ENCODE measurements around the gene PRKAG3.

PRKAG3 gene

GRCh38 chr2:218879776-218880101 lies 48.1 kb upstream of the PRKAG3 start:
- no peak overlapping the region for H3K27ac ChIP-seq (replicated peaks)
- DNase-seq (ENCODE audit: low read depth in 1 of 2, low spot score in 1 of 2): no peak
- H3K27me3 ChIP-seq (ENCODE audit: insufficient read depth, poor library complexity, severe bottlenecking): peaks cover 47% of the 10 kb centered on the region
- no peak overlapping the region for H3K4me3 ChIP-seq (replicated peaks; ENCODE audit: insufficient read depth, low read length)
- TF ChIP-seq SPI1 (IDR thresholded peaks at IDR 0.05; ENCODE audit: borderline replicate concordance, low read depth): no peak
- TF ChIP-seq REST (IDR thresholded peaks at IDR 0.05; ENCODE audit: insufficient replicate concordance, low read depth): no peak
- TF ChIP-seq GABPA (IDR thresholded peaks at IDR 0.05; ENCODE audit: low read depth): no peak
- TF ChIP-seq POLR2AphosphoS5 (IDR thresholded peaks at IDR 0.05; ENCODE audit: low read depth): no peak
- no peak for TF ChIP-seq CTCF (IDR thresholded peaks at IDR 0.05; ENCODE audit: insufficient read depth, low read length)

GRCh38 chr2:218878926-218879761 lies 47.5 kb upstream of the PRKAG3 start:
- Histone ChIP-seq H3K4me3 (replicated peaks; ENCODE audit: insufficient read depth, low read length) (no peak overlapping the region), H3K27me3 (ENCODE audit: insufficient read depth, poor library complexity, severe bottlenecking) (peaks cover 44% of the 10 kb centered on the region), H3K27ac (replicated peaks) (no peak overlapping the region)
- DNase-seq (ENCODE audit: low read depth in 1 of 2, low spot score in 1 of 2): no peak
- no peak for TF ChIP-seq GABPA (IDR thresholded peaks at IDR 0.05; ENCODE audit: low read depth)
- no peak for TF ChIP-seq POLR2AphosphoS5 (IDR thresholded peaks at IDR 0.05; ENCODE audit: low read depth)
- TF ChIP-seq REST (IDR thresholded peaks at IDR 0.05; ENCODE audit: insufficient replicate concordance, low read depth): no peak
- no peak for TF ChIP-seq CTCF (IDR thresholded peaks at IDR 0.05; ENCODE audit: insufficient read depth, low read length)
- TF ChIP-seq SPI1 (IDR thresholded peaks at IDR 0.05; ENCODE audit: borderline replicate concordance, low read depth): no peak

GRCh38 chr2:218878486-218878885 lies 46.9 kb upstream of the PRKAG3 start:
- peaks cover 40% of the 10 kb centered on the region for H3K27me3 ChIP-seq (ENCODE audit: insufficient read depth, poor library complexity, severe bottlenecking)
- TF ChIP-seq SPI1 (IDR thresholded peaks at IDR 0.05; ENCODE audit: borderline replicate concordance, low read depth) (no peak), CTCF (IDR thresholded peaks at IDR 0.05; ENCODE audit: insufficient read depth, low read length) (no peak), REST (IDR thresholded peaks at IDR 0.05; ENCODE audit: insufficient replicate concordance, low read depth) (no peak), POLR2AphosphoS5 (IDR thresholded peaks at IDR 0.05; ENCODE audit: low read depth) (no peak), GABPA (IDR thresholded peaks at IDR 0.05; ENCODE audit: low read depth) (no peak)
- no peak overlapping the region for H3K4me3 ChIP-seq (replicated peaks; ENCODE audit: insufficient read depth, low read length)
- no peak overlapping the region for H3K27ac ChIP-seq (replicated peaks)
- no peak for DNase-seq (ENCODE audit: low read depth in 1 of 2, low spot score in 1 of 2)
